IMR-90 (cell line): Measurements from ENCODE around the gene SPART. TPM values are rescaled to one million over a fixed set of nuclear protein-coding genes. Genes with fewer than 3 reads are reported as not detected.

Experiments used
- ATAC-seq: fragments of 200-7000 bp; cut with Tn5 transposase; 2 replicates; pipeline ENCODE4 v1.9.1; 2020; ENCODE audit warnings: low read depth, mild to moderate bottlenecking, moderate library complexity
- BruUV-seq: library from RNA; stranded (reverse); fragments of 400-500 nt; replicated peaks from 2 replicates; lab custom pipeline; 2021; lab: Mats Ljungman, UMichigan
- CTCF ChIA-PET: fragments of 300-600 bp; formaldehyde crosslinking; extraction: SDS; loops from one replicate; lab custom pipeline; 2021; ENCODE audit warnings: antibody characterized with exemption; lab: Yijun Ruan, JAX
- POLR2A ChIA-PET: fragments of 300-600 bp; sonication (Branson Sonifier 250); formaldehyde crosslinking; loops from one replicate; lab custom pipeline; 2022; ENCODE audit warnings: antibody characterized with exemption; ENCODE audit not compliant: unreplicated experiment; lab: Charles Lee
- DNase-seq: peaks from one replicate; pipeline ENCODE4 v3.0.0; 2013
- H2AFZ ChIP-seq: replicated peaks from 2 replicates; pipeline ENCODE3; 2013; ENCODE audit warnings: low read length, mild to moderate bottlenecking; ENCODE audit not compliant: poor library complexity
- H2AK5ac ChIP-seq: 2 replicates; pipeline ENCODE4 v1.6.1; 2013; ENCODE audit warnings: low read depth, low read length, inconsistent platforms
- H2AK9ac ChIP-seq: replicated peaks from 2 replicates; pipeline ENCODE3; 2013; ENCODE audit warnings: mild to moderate bottlenecking, low read depth, low read length, moderate library complexity; ENCODE audit not compliant: poor library complexity
- H2BK120ac ChIP-seq: 2 replicates; pipeline ENCODE4 v1.6.1; 2013; ENCODE audit warnings: low read depth, low read length, inconsistent platforms
- H2BK15ac ChIP-seq: 3 replicates; pipeline ENCODE4 v1.6.1; 2013; ENCODE audit warnings: low read depth, low read length, inconsistent platforms
- H2BK20ac ChIP-seq: 2 replicates; pipeline ENCODE4 v1.6.1; 2013; ENCODE audit warnings: low read depth, mild to moderate bottlenecking, inconsistent platforms, low read length, moderate library complexity
- H2BK5ac ChIP-seq: 2 replicates; pipeline ENCODE4 v1.6.1; 2013; ENCODE audit warnings: mild to moderate bottlenecking, low read depth, low read length, inconsistent platforms; ENCODE audit not compliant: poor library complexity, severe bottlenecking
- H3K14ac ChIP-seq: replicated peaks from 2 replicates; pipeline ENCODE4 v1.6.1; 2013; ENCODE audit warnings: low read depth, low read length, inconsistent platforms
- H3K18ac ChIP-seq: 2 replicates; pipeline ENCODE4 v1.6.1; 2013; ENCODE audit warnings: low read depth, low read length, control low read depth
- H3K23ac ChIP-seq: 2 replicates; pipeline ENCODE4 v1.6.1; 2013; ENCODE audit warnings: low read depth, low read length, inconsistent platforms
- H3K27ac ChIP-seq: 2 replicates; pipeline ENCODE4 v1.5.1; 2013; ENCODE audit warnings: mild to moderate bottlenecking, control low read depth, low read length; ENCODE audit not compliant: insufficient read depth
- H3K27me3 ChIP-seq: 2 replicates; pipeline ENCODE4 v1.6.1; 2013; ENCODE audit warnings: low read length; ENCODE audit not compliant: control insufficient read depth, insufficient read depth
- H3K36me3 ChIP-seq: 2 replicates; pipeline ENCODE4 v1.6.1; 2013; ENCODE audit warnings: low read length, mixed read lengths; ENCODE audit not compliant: control insufficient read depth, insufficient read depth
- H3K4ac ChIP-seq: 2 replicates; pipeline ENCODE4 v1.6.1; 2013; ENCODE audit warnings: low read depth, low read length, inconsistent platforms
- H3K4me1 ChIP-seq: 2 replicates; pipeline ENCODE4 v1.6.1; 2013; ENCODE audit warnings: low read length, mixed read lengths; ENCODE audit not compliant: control insufficient read depth, insufficient read depth
- H3K4me2 ChIP-seq: 2 replicates; pipeline ENCODE4 v1.6.1; 2013; ENCODE audit warnings: low read depth, mild to moderate bottlenecking, control low read depth, low read length, moderate library complexity
- H3K4me3 ChIP-seq: 2 replicates; pipeline ENCODE4 v1.5.1; 2013; ENCODE audit warnings: low read depth, mild to moderate bottlenecking, control low read depth, low read length, moderate library complexity; ENCODE audit not compliant: insufficient read depth
- H3K56ac ChIP-seq: 2 replicates; pipeline ENCODE4 v1.6.1; 2013; ENCODE audit warnings: low read length, inconsistent platforms; ENCODE audit not compliant: insufficient read depth; ENCODE audit errors: extremely low read depth
- H3K79me1 ChIP-seq, 2 experiments: 2 replicates each; pipeline ENCODE4 v1.6.1; 2013; ENCODE audit warnings: low read length in 2 of 2, inconsistent platforms in 1 of 2, low read depth in 1 of 2
- H3K9ac ChIP-seq: 2 replicates; pipeline ENCODE4 v1.6.1; 2013; ENCODE audit warnings: low read depth, low read length, control low read depth
- H3K9me1 ChIP-seq: 2 replicates; pipeline ENCODE4 v1.6.1; 2013; ENCODE audit warnings: low read length, inconsistent platforms; ENCODE audit not compliant: insufficient read depth
- H3K9me3 ChIP-seq: 2 replicates; pipeline ENCODE4 v1.6.1; 2013; ENCODE audit warnings: low read length; ENCODE audit not compliant: control insufficient read depth, insufficient read depth
- H4K20me1 ChIP-seq: 2 replicates; pipeline ENCODE4 v1.6.1; 2013; ENCODE audit warnings: low read length, inconsistent platforms; ENCODE audit not compliant: insufficient read depth
- H4K5ac ChIP-seq: 2 replicates; pipeline ENCODE4 v1.6.1; 2013; ENCODE audit warnings: mild to moderate bottlenecking, low read depth, low read length, control low read depth
- H4K8ac ChIP-seq, 2 experiments: 2 replicates each; pipeline ENCODE4 v1.6.1; 2013; ENCODE audit warnings: low read depth in 2 of 2, low read length in 2 of 2, control low read depth in 1 of 2, inconsistent platforms in 1 of 2
- H4K91ac ChIP-seq: 2 replicates; pipeline ENCODE4 v1.6.1; 2013; ENCODE audit warnings: low read depth, low read length, inconsistent platforms; ENCODE audit not compliant: insufficient read depth
- BHLHE40 ChIP-seq: fragments of 150-350 bp; IDR thresholded peaks from 2 replicates; pipeline ENCODE4 v1.6.1; 2016; ENCODE audit warnings: mild to moderate bottlenecking, low read depth, low read length
- CTCF ChIP-seq: conservative IDR thresholded peaks from 2 replicates; pipeline ENCODE4 v1.5.1; 2012; ENCODE audit warnings: mild to moderate bottlenecking, low read depth, low read length, improper control_type of control experiment
- MAZ ChIP-seq: IDR thresholded peaks from 2 replicates; pipeline ENCODE4 v1.6.1; 2012; ENCODE audit warnings: low read depth, mild to moderate bottlenecking, low read length, improper control_type of control experiment, moderate library complexity, borderline replicate concordance
- RCOR1 ChIP-seq: IDR thresholded peaks from 2 replicates; pipeline ENCODE4 v1.6.1; 2012; ENCODE audit warnings: mild to moderate bottlenecking, low read length, improper control_type of control experiment; ENCODE audit not compliant: insufficient replicate concordance
- RFX5 ChIP-seq: IDR thresholded peaks from 2 replicates; pipeline ENCODE4 v1.8.0; 2012; ENCODE audit warnings: low read depth, mild to moderate bottlenecking, low read length, moderate library complexity
- USF2 ChIP-seq: fragments of 150-350 bp; IDR thresholded peaks from 2 replicates; pipeline ENCODE4 v1.6.1; 2017; ENCODE audit warnings: mild to moderate bottlenecking, antibody characterized with exemption, low read length, low read depth
- WGBS, 2 experiments: methylation state at CpG; one replicate each; pipeline versions ENCODE4 v1.1.5 to v1.1.7; 2013; ENCODE audit warnings: missing lambda C conversion rate in 2 of 2; ENCODE audit not compliant: insufficient read length in 1 of 2; ENCODE audit errors: extremely low coverage in 2 of 2; 5-methylcytosine and 5-hydroxymethylcytosine counted together
- dilution Hi-C: fragments of 300-500 bp; cut with HindIII; formaldehyde crosslinking; loops from one replicate; pipeline ENCODE4 v1.14.3; 2018; ENCODE audit warnings: low sequenced_read_pairs; ENCODE audit not compliant: unreplicated experiment
- in situ Hi-C: fragments of 300-500 bp; cut with MboI; formaldehyde crosslinking; loops from 3 replicates; pipeline ENCODE4 v1.14.3; 2019; ENCODE audit warnings: low sequenced_read_pairs, inconsistent platforms, mixed read lengths
- intact Hi-C: fragments of 100-400 bp; cut with micrococcal nuclease; formaldehyde crosslinking; loops from 2 replicates; pipeline ENCODE4 v1.10.0; 2022
- polyA plus RNA-seq, 3 experiments: library from polyadenylated mRNA; depleted of rRNA; stranded (reverse); fragments of >200 nt; gene quantifications; 2 replicates each; pipeline ENCODE4 v1.2.3, GENCODE V29; 2012; ENCODE audit warnings: low replicate concordance in 1 of 3
- total RNA-seq: library from RNA; depleted of rRNA; stranded (reverse); fragments of >200 nt; gene quantifications from 2 replicates; pipeline ENCODE4 v1.2.3, GENCODE V29; 2012

SPART gene
- total and polyA plus RNA-seq, 2 of the 4 experiments (the other 2 are of a cell fraction) = 43.8 to 110 TPM

GRCh38 chr13:36294096-36294495 is 52.1 kb downstream of the SPART start:
- no peak overlapping the region for H3K9ac ChIP-seq
- no peak overlapping the region for H2BK5ac ChIP-seq
- ATAC-seq (no peak), DNase-seq (no peak)
- H3K56ac ChIP-seq = no peak overlapping the region
- no peak overlapping the region for H3K18ac ChIP-seq
- no peak overlapping the region for H3K14ac ChIP-seq
- H3K27ac ChIP-seq = no peak overlapping the region
- H2BK120ac ChIP-seq = no peak overlapping the region
- H3K23ac ChIP-seq = no peak overlapping the region
- no peaks in the 10 kb centered on the region for H3K36me3 ChIP-seq
- H3K4ac ChIP-seq = no peak overlapping the region
- dilution Hi-C loops = no loop called here
- no peak overlapping the region for H2BK15ac ChIP-seq
- TF ChIP-seq USF2 (no peak), BHLHE40 (no peak), RCOR1 (no peak), CTCF (no peak), RFX5 (no peak), MAZ (no peak)
- H3K4me2 ChIP-seq = no peak overlapping the region
- H3K4me1 ChIP-seq = peaks cover 2% of the 10 kb centered on the region; the same call in 1 of the 2 replicates
- no peaks in the 10 kb centered on the region for H4K20me1 ChIP-seq
- H3K9me1 ChIP-seq = no peaks in the 10 kb centered on the region
- no peak overlapping the region for H4K5ac ChIP-seq
- H2AK5ac ChIP-seq = no peak overlapping the region
- H3K4me3 ChIP-seq = no peak overlapping the region
- no peak overlapping the region for H4K8ac ChIP-seq
- in situ Hi-C loops = no loop called here
- 83% methylated on average over 2 of the region's 3 CpGs; no CpG with 5 or more reads in 1 of the 2 experiments for WGBS, 2 experiments
- H2AK9ac ChIP-seq = no peak overlapping the region
- H3K9me3 ChIP-seq = no peaks in the 10 kb centered on the region
- no peaks in the 10 kb centered on the region for H3K79me1 ChIP-seq
- BruUV-seq = no TSS peak
- intact Hi-C loops = no loop called here
- ChIA-PET CTCF (interaction anchor here (1.1 kb wide), 1 partner anchor 442 kb away, joined by 5 read pairs; no protein-coding TSS in a partner anchor), POLR2A (no interaction called here)
- H2BK20ac ChIP-seq = no peak overlapping the region
- H4K91ac ChIP-seq = no peak overlapping the region
- no peak overlapping the region for H2AFZ ChIP-seq
- H3K27me3 ChIP-seq = no peaks in the 10 kb centered on the region
